ENCODE measurements around the gene LYST.

Gene LYST

GRCh38 chr1:235841938-235842545, 24.7 kb downstream of the LYST start:
- no peak overlapping the region for H3K4me3 ChIP-seq (ENCODE audit: control insufficient read depth, low read depth, low read length)
- TF ChIP-seq, protein P1, sequence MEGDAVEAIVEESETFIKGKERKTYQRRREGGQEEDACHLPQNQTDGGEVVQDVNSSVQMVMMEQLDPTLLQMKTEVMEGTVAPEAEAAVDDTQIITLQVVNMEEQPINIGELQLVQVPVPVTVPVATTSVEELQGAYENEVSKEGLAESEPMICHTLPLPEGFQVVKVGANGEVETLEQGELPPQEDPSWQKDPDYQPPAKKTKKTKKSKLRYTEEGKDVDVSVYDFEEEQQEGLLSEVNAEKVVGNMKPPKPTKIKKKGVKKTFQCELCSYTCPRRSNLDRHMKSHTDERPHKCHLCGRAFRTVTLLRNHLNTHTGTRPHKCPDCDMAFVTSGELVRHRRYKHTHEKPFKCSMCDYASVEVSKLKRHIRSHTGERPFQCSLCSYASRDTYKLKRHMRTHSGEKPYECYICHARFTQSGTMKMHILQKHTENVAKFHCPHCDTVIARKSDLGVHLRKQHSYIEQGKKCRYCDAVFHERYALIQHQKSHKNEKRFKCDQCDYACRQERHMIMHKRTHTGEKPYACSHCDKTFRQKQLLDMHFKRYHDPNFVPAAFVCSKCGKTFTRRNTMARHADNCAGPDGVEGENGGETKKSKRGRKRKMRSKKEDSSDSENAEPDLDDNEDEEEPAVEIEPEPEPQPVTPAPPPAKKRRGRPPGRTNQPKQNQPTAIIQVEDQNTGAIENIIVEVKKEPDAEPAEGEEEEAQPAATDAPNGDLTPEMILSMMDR (IDR thresholded peaks at IDR 0.05; ENCODE audit: control insufficient read depth, insufficient read depth, low read depth, low read length, missing control alignments) = no peak
- DNase-seq (ENCODE audit: low read depth) = no peak

GRCh38 chr1:235838021-235838420, 28.7 kb downstream of the LYST start:
- TF ChIP-seq, protein P1 (IDR thresholded peaks at IDR 0.05; ENCODE audit: control insufficient read depth, insufficient read depth, low read depth, low read length, missing control alignments) = no peak
- H3K4me3 ChIP-seq (ENCODE audit: control insufficient read depth, low read depth, low read length) = no peak overlapping the region
- DNase-seq (ENCODE audit: low read depth) = no peak

DNA sequence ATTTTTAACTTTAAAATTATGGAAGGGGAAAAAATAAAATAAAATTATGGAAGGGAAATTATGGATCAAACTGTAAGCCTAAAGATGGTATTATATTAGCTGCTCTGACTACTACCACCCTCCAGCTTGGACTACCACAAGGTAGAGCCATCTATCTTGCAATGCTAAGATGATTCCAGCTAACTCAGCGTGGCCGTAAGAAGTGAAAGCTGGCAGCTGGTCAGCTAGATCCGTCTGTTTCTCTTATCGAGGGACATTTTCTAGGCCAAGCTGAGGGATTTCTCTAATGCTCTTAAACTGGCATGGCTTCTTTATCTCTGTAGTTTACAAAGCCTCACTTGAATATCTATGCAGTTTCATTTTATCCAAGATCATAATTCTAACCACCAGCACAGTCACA, 31.5 kb downstream of the LYST start:
- TF ChIP-seq, protein P1 (IDR thresholded peaks at IDR 0.05; ENCODE audit: control insufficient read depth, insufficient read depth, low read depth, low read length, missing control alignments) = no peak
- DNase-seq (ENCODE audit: low read depth) = no peak
- no peak overlapping the region for H3K4me3 ChIP-seq (ENCODE audit: control insufficient read depth, low read depth, low read length)

DNA sequence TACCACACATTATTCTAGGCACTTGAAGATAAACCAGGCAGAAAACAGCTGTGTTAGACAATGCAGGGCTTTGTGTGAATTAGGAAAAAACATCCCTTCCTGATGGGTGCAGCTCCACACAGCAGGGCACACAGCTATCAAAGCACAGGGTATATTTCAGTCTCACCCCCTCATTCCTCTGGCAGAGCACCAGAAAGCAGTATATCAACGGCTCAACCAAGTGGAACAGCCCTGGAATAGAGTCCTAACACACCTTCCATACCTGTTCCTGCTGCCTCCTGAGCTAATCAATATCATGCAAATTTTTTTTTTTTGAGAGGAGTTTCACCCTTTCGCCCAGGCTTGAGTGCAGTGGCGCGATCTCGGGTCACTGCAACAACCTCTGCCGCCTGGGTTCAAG, 32.1 kb downstream of the LYST start:
- TF ChIP-seq, protein P1 (IDR thresholded peaks at IDR 0.05; ENCODE audit: control insufficient read depth, insufficient read depth, low read depth, low read length, missing control alignments) = no peak
- H3K4me3 ChIP-seq (ENCODE audit: control insufficient read depth, low read depth, low read length) = no peak overlapping the region
- no peak for DNase-seq (ENCODE audit: low read depth)

DNA sequence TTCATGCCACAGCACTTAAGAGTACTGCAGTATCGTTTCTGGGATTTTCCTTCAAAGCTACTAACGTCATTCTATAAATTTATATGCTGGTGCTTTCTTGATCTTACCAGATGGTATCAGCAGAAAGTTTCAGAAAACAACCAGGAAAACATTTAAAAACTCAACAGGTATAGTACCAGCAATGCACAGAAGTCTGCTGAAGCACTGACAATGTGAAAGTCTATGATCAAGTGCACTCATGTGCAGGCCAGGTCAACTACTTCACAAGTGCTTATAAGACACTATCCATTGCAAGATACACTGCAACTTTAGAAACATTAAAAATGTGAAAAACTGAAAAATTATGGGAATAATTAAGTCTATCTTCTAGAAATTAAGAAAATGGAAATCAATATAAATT, 34.7 kb downstream of the LYST start:
- DNase-seq (ENCODE audit: low read depth) = no peak
- TF ChIP-seq, protein P1 (IDR thresholded peaks at IDR 0.05; ENCODE audit: control insufficient read depth, insufficient read depth, low read depth, low read length, missing control alignments) = no peak

GRCh38 chr1:235831148-235831547, 35.6 kb downstream of the LYST start:
- TF ChIP-seq, protein P1 (IDR thresholded peaks at IDR 0.05; ENCODE audit: control insufficient read depth, insufficient read depth, low read depth, low read length, missing control alignments) = no peak
- DNase-seq (ENCODE audit: low read depth) = no peak
- H3K4me3 ChIP-seq (ENCODE audit: control insufficient read depth, low read depth, low read length) = no peak overlapping the region

More for the DNA sequence above, 34.7 kb downstream of the LYST start:
- H3K4me3 ChIP-seq (ENCODE audit: control insufficient read depth, low read depth, low read length) = no peak overlapping the region
